NCI-H82 treated with DMSO at 0.1 percent for 48 hours (cell line): ENCODE data around the gene KIF7.
"Not testable (repeated sequence)": the region's sequence is repeated elsewhere in the genome, so short reads cannot be mapped to it uniquely, and the experiment has no call there.

Experiments
- DNase-seq: peaks from one replicate; lab custom pipeline; 2025; ENCODE audit not compliant: unreplicated experiment; lab: John Stamatoyannopoulos, UW

Gene KIF7, protein sequence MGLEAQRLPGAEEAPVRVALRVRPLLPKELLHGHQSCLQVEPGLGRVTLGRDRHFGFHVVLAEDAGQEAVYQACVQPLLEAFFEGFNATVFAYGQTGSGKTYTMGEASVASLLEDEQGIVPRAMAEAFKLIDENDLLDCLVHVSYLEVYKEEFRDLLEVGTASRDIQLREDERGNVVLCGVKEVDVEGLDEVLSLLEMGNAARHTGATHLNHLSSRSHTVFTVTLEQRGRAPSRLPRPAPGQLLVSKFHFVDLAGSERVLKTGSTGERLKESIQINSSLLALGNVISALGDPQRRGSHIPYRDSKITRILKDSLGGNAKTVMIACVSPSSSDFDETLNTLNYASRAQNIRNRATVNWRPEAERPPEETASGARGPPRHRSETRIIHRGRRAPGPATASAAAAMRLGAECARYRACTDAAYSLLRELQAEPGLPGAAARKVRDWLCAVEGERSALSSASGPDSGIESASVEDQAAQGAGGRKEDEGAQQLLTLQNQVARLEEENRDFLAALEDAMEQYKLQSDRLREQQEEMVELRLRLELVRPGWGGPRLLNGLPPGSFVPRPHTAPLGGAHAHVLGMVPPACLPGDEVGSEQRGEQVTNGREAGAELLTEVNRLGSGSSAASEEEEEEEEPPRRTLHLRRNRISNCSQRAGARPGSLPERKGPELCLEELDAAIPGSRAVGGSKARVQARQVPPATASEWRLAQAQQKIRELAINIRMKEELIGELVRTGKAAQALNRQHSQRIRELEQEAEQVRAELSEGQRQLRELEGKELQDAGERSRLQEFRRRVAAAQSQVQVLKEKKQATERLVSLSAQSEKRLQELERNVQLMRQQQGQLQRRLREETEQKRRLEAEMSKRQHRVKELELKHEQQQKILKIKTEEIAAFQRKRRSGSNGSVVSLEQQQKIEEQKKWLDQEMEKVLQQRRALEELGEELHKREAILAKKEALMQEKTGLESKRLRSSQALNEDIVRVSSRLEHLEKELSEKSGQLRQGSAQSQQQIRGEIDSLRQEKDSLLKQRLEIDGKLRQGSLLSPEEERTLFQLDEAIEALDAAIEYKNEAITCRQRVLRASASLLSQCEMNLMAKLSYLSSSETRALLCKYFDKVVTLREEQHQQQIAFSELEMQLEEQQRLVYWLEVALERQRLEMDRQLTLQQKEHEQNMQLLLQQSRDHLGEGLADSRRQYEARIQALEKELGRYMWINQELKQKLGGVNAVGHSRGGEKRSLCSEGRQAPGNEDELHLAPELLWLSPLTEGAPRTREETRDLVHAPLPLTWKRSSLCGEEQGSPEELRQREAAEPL (N-terminal part only)

GRCh38 chr15:89654847-89655805 is at the start of gene KIF7:
KIF7 (minus strand) TSS chr15:89655467; CDS start chr15:89652930, 2,537 bp downstream.
- no peak for DNase-seq

GRCh38 chr15:89704411-89704810 is 49.1 kb upstream of the KIF7 start:
- DNase-seq: no peak

GRCh38 chr15:89695198-89695597 is 39.9 kb upstream of the KIF7 start:
- DNase-seq: no peak

- no peak for DNase-seq
These were observed 38.4 kb upstream of the KIF7 start for GRCh38 chr15:89693696-89694095.

- no peak for DNase-seq
These were observed 37.8 kb upstream of the KIF7 start for GRCh38 chr15:89693091-89693490.

DNA sequence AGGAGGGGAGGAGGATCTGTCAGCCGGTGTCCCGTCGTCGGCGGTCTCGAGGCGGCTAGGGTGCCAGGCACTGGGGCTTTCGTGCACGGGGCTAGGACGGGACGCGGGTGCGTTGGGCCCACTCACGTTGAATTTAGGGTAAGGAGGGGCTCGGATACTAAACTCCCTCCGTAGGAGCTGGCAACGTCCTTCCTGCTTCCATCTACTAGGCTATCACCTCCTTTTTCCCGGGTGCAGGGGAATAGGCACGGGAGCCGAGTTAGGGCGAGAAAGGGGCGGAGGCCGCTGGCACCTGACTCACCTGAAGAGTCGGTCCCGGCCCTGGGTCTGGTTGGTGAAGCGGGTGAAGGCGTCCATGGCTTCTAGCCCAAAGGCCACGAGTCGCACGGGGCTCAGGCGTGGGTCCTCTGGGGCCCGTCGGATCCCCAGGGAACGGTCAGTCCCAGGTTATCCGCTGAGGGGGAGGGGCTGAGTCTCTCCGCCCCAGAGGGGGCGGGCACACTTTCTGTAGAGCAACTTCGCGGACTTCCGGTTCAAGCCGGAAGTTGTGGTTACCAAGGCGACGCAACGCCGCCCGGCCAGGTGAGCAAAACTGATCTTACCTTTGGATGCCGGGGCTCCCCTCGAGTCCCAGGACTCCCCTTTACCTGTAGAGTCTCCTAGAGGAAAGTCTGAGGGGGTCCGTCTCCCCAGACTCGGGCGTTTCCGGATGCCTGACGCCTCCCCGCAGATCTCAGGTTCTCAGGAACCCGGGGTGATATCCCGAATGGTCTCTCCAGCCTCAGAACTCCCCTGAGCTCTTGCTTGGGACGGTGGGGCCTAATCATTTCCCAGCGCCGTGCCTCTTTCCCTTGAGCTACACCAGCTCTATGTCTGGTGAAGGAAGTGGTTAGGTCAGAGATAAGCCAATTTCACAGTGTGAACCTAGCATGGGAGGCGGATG is 35.3 kb upstream of the KIF7 start, which contains the start of the genes PEX11A and WDR93:
Gene PEX11A, minus strand, starts transcription at position 479 of the 943 bp plus-strand sequence. Its CDS starts 122 bp downstream, at position 357.
Gene WDR93, plus strand, starts transcription at position 536 of the 943 bp plus-strand sequence. CDS start 10,936 bp downstream, outside the sequence.
- DNase-seq: peak; percentile 30

GRCh38 chr15:89689930-89690275 is 34.6 kb upstream of the KIF7 start:
- DNase-seq: not testable (repeated sequence)

DNA sequence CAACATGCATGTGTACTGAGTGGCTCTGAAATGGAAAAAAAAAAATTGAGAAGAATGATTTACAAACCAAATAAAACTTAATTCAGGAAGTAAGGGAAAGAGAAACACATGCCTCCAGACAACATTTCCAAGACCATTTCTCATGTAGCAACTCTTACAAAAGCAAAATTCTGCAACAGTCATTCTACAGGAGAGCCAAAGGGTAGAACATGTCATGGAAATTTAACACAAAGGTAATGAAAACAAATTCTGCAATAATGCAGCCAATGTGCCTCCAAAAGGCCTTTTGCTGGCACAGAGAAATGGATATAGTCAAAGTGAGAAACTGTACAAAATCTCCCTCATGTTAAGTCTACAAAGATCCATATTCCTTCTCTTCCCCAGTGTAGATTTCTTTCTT is 31.3 kb upstream of the KIF7 start:
- no peak for DNase-seq

- DNase-seq: no peak
These were observed 30.7 kb upstream of the KIF7 start for GRCh38 chr15:89685995-89686394.

GRCh38 chr15:89681146-89681545 is 25.9 kb upstream of the KIF7 start:
- no peak for DNase-seq

GRCh38 chr15:89680282-89680873 is 25.1 kb upstream of the KIF7 start:
- no peak for DNase-seq

DNA sequence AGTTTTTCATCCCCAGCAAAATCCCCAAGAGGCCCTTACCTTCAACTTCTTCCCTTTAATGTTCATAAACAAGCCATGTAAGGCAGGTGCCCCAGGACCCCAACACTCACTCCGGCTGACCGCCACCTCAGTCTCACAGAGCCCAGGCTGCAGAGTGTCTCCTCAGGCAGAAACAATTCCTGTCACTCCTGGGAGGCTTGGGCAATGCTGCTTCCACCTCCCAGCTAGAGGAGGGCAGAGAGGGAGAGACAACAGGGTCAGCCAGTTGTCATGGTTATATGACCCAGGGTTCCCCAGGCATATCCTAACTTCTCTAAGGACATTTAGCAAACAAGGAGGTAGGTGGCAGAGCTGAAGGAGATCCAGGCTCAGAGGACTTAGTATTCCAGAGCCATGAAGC is 23.9 kb upstream of the KIF7 start, which contains the start of gene PLIN1:
Gene PLIN1, minus strand, starts transcription at position 156 of the 400 bp plus-strand sequence. CDS start 1,878 bp downstream, outside the sequence.
- no peak for DNase-seq

DNA sequence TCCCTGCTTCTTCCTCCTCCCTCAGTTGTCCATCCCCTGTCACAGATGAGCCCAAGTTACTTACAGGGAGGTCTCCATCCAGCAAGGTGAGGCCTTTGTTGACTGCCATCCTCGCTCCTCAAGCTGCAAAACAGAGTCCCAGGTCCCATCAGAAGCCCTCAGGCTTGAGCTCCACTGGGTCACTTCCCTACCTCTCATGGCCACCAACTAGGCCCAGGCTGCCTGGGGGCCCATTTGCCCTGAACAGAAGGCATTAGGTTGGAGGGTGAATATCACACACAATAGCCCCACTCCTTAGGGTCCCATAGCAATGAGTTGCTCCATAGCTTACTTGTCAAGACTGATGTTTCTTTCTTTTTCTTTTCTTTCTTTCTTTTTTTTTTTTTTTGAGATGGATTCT is 22.1 kb upstream of the KIF7 start:
- no peak for DNase-seq

- DNase-seq: no peak
These were observed 20.3 kb upstream of the KIF7 start for GRCh38 chr15:89675606-89676005.

DNA sequence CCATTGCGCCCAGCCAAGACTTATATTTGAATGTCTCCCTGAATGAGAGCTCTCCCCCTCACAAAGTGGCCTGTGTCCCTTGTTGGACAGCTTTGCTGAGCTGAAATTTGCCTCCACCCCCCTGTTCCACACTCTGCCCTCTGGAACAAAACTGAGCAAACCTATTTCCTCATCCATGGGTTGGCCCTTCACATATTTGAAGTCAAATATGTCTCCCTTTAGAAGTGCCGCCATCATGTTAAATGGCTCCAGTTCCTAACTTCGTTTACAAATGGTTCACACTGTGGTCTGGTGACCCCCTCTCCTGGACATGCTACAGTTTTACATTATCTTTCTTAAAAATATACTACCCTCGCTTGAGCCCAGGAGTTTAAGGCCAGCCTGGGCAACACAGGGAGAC is 19.3 kb upstream of the KIF7 start:
- DNase-seq: no peak

DNA sequence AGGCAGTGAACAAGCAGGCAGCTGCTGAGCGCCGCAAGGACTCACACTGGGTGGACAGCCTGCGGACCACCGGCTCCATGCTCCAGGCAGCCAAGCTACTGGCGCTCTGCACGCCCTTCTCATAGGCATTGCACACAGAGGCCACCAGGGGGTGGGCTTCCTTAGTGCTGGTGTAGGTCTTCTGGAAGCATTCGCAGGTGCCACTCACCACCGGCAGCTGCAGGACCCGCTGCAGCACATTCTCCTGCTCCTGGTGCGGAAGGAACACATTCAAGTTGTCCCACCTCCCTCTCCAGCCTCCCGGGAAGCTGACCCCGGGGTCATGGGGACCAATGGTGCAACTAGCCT is 17.9 kb upstream of the KIF7 start:
- DNase-seq: peak; percentile 20

DNA sequence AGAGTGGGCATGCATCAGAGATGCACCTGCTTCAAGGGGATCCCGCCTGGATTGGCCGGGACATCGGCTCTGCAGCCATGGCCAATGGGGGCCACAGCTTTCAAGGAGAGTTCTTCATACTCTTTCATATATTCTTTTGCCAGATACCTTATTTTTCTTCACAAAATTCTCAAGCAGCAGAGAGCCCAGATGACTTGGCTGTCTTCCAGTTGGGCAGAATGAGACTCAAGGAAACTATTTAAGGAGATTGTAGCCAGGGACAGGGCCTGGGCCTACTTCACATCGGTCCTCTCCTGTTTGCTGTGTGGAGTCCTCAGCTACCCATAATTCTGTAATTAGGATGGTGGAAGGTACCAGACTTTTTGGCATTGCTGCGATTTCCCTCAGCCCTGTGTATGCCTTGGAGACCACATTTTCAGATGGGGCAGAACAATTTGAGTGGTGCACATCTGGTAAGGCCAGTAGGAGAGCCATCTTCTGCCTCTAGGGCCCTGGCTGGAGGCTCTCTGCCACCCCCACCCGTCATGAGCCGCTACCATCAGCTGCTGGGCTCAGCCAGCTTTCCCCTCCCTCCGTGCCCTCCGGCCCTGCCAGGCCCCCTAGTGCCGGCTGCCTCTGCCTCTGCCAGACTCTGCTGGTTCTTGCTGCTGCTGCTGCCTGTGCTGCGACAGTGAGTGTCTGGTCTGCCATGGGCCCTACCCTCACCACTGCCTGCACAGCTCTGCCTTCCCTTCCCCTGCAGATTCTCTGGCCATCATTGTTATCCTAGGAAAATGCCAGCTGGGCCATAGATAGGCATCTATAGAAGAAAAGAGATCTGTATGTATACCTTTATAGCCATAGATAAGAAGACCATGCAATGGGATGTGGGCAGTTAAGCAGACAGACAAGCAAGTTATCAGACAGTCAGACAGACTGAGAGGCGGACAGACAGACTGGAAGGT is 17.2 kb upstream of the KIF7 start:
- no peak for DNase-seq
